ENCODE results near the gene CPLX1.

DNA sequence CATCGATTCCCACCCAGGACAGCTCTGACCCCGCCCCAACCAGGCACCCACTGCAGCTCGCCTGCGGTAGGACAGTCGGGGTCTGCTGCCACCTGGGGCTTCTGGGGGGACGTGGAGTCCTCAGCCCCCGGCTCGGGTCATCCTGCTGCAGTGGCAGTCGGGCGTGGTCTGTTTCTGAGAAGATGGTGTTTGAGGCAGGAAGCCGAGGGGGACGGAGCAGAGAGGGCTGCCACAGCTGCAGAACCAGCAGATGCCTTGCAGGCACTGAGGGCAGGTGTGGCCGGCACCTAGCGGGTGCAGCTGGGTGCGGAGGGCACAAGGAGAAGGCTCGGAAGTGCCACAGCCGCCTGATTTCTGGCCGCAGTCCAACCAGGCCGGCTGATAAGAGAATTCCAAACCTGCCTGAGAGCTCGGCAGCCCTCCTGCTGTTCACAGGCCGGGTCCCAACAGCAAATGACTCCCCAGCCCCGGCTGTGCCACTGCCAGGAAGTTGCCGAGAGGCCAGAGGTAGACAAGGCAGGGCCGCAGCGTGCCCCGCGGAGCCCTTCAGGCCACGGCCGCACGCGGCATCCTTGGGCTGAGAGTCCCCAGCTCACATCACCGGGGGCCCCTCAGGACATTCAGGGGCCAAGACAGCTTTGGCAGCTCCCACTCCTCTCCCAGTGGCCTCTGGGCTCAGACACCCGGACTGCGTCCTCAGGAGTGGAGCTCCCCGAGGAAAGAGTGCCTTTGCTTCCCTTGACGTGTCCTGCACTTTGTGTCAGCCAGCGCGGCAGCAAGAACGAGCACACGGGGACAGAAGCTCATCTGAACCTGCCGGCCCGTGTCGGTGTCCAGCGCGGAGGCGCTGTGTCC lies 9.4 kb upstream of the CPLX1 start:
- TF ChIP-seq, protein P1, sequence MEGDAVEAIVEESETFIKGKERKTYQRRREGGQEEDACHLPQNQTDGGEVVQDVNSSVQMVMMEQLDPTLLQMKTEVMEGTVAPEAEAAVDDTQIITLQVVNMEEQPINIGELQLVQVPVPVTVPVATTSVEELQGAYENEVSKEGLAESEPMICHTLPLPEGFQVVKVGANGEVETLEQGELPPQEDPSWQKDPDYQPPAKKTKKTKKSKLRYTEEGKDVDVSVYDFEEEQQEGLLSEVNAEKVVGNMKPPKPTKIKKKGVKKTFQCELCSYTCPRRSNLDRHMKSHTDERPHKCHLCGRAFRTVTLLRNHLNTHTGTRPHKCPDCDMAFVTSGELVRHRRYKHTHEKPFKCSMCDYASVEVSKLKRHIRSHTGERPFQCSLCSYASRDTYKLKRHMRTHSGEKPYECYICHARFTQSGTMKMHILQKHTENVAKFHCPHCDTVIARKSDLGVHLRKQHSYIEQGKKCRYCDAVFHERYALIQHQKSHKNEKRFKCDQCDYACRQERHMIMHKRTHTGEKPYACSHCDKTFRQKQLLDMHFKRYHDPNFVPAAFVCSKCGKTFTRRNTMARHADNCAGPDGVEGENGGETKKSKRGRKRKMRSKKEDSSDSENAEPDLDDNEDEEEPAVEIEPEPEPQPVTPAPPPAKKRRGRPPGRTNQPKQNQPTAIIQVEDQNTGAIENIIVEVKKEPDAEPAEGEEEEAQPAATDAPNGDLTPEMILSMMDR (IDR thresholded peaks at IDR 0.05), result no peak
- TF ChIP-seq POLR2AphosphoS5 (IDR thresholded peaks at IDR 0.05), result no peak

Data from gastroesophageal sphincter (tissue), 3 donors.